Activated T-helper 1 cell treated with anti-CD3 and anti-CD28 coated beads, Interleukin-12 subunit alpha, Interleukin-12 subunit beta, Interleukin-2, Interleukin-4 antibody, amounts not matched to agents 30 ng/mL and 10 ng/mL and 1 ng/mL, durations not matched to agents 14 hours and 24 hours and 36 hours (primary cell): Measurements from ENCODE around the gene KRT34. TPM values are rescaled to one million over a fixed set of nuclear protein-coding genes. Genes with fewer than 3 reads are reported as not detected.
"Not testable (repeated sequence)": the region's sequence is repeated elsewhere in the genome, so short reads cannot be mapped to it uniquely, and the experiment has no call there.

Experiments
- DNase-seq: peaks from one replicate; pipeline ENCODE4 v3.0.0; 2021; ENCODE audit warnings: low spot score
- H3K27ac Mint-ChIP-seq: one replicate; pipeline ENCODE4 v1.8.0; 2021; ENCODE audit warnings: mild to moderate bottlenecking, mixed read lengths
- H3K27me3 Mint-ChIP-seq: one replicate; pipeline ENCODE4 v1.8.0; 2022; ENCODE audit warnings: mild to moderate bottlenecking, moderate library complexity, mixed read lengths; ENCODE audit not compliant: insufficient read depth
- H3K36me3 Mint-ChIP-seq: one replicate; pipeline ENCODE4 v1.8.0; 2021; ENCODE audit warnings: low read depth, mixed read lengths
- H3K4me1 Mint-ChIP-seq: one replicate; pipeline ENCODE4 v1.8.0; 2021; ENCODE audit warnings: low read depth, mixed read lengths
- H3K4me3 Mint-ChIP-seq: one replicate; pipeline ENCODE4 v1.8.0; 2021; ENCODE audit warnings: mild to moderate bottlenecking, moderate library complexity, mixed read lengths
- H3K9me3 Mint-ChIP-seq: one replicate; pipeline ENCODE4 v1.8.0; 2021; ENCODE audit warnings: mixed read lengths
- intact Hi-C: fragments of 100-400 bp; cut with micrococcal nuclease; formaldehyde crosslinking; loops from one replicate; pipeline ENCODE4 v1.15.1; 2024
- total RNA-seq: library from RNA; stranded (reverse); gene quantifications from 2 replicates; pipeline ENCODE4 v1.2.3, GENCODE V29; 2022

The KRT34 gene
- total RNA-seq, 1 donor from 2014 or later: not detected

- Mint-ChIP-seq H3K4me3 (no peak overlapping the region), H3K4me1 (no peaks in the 10 kb centered on the region), H3K27me3 (peaks cover 13% of the 10 kb centered on the region), H3K36me3 (no peaks in the 10 kb centered on the region), H3K9me3 (no peaks in the 10 kb centered on the region), H3K27ac (no peak overlapping the region)
- DNase-seq: no peak
- intact Hi-C loops: no loop called here
Observed at GRCh38 chr17:41396340-41396739, 14.2 kb upstream of the KRT34 start.

DNA sequence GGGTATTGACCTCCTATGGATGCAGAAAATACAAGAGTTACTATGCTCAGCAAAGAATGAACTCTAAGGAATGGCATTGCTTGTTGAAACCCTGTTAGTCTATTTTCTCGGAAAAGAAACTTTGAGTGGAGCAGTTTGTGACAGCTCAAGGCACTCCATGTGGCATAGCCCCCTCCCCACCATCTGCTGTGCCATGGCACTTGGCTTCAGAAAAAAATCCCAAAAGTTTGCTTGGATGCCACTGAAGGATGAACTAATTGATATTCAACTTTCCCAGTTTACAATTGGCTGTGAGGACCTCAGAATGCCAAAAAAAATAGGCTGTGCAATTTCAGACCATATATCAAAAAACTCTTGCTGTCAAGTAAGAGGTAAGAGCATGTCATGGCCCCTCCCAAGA, 13.5 kb upstream of the KRT34 start:
- Mint-ChIP-seq H3K27me3 (peaks cover 18% of the 10 kb centered on the region), H3K4me1 (no peaks in the 10 kb centered on the region), H3K4me3 (no peak overlapping the region), H3K36me3 (no peaks in the 10 kb centered on the region), H3K27ac (no peak overlapping the region), H3K9me3 (no peaks in the 10 kb centered on the region)
- intact Hi-C loops: no loop called here
- no peak for DNase-seq

DNA sequence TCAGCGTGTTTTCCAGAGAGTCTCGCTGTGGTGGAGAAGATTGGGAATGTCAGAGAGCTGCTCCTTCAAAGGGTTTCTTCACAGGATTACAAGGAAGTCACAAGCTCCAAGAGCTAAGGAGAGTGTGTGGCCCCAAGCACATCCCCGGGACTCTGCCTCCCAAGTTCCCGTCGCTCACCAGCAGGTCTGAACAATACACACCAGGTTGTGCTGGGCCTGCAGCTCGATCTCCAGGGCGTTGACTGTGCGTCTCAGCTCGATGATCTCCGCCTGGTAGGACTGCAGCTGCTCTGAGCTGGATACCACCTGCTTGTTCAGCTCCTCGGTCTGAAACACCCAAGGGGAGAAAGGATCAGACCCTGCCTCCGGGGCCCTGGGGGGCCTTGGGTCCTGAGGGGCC, 12.9 kb upstream of the KRT34 start:
- DNase-seq, H3K27ac Mint-ChIP-seq, H3K4me3 Mint-ChIP-seq, H3K4me1 Mint-ChIP-seq, H3K36me3 Mint-ChIP-seq, intact Hi-C loops, H3K9me3 Mint-ChIP-seq: not testable (repeated sequence)
- H3K27me3 Mint-ChIP-seq: peaks cover 18% of the 10 kb centered on the region

- no peak overlapping the region for H3K27ac Mint-ChIP-seq
- no peaks in the 10 kb centered on the region for H3K36me3 Mint-ChIP-seq
- no peaks in the 10 kb centered on the region for H3K9me3 Mint-ChIP-seq
- DNase-seq: no peak
- no peaks in the 10 kb centered on the region for H3K4me1 Mint-ChIP-seq
- peaks cover 18% of the 10 kb centered on the region for H3K27me3 Mint-ChIP-seq
- H3K4me3 Mint-ChIP-seq: no peak overlapping the region
- intact Hi-C loops: no loop called here
Observed at GRCh38 chr17:41394254-41394996, 12.3 kb upstream of the KRT34 start.

DNA sequence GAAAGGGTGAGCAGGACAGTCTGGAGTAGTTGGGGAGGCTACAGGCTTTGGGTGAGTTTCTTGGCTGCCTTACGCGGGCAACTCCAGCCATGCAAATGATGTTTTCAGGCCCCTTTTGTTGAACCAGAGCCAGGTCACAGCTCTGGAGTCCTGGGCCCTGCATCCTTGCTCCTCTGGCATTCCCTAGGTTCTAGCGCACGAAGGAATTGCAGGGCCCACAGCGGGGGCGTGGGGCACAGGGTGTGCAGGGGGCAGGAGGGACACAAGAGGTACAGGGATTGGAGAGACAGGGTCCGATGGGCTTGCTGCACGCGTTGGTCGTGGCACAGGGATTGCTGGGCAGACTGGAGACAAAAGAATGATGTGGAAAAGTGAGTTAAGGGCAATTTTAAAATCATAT, 11.7 kb upstream of the KRT34 start:
- H3K27ac Mint-ChIP-seq: no peak overlapping the region
- H3K27me3 Mint-ChIP-seq: peaks cover 18% of the 10 kb centered on the region
- no peak overlapping the region for H3K4me3 Mint-ChIP-seq
- H3K9me3 Mint-ChIP-seq: no peaks in the 10 kb centered on the region
- no peaks in the 10 kb centered on the region for H3K36me3 Mint-ChIP-seq
- DNase-seq: no peak
- no peaks in the 10 kb centered on the region for H3K4me1 Mint-ChIP-seq
- intact Hi-C loops: no loop called here

DNA sequence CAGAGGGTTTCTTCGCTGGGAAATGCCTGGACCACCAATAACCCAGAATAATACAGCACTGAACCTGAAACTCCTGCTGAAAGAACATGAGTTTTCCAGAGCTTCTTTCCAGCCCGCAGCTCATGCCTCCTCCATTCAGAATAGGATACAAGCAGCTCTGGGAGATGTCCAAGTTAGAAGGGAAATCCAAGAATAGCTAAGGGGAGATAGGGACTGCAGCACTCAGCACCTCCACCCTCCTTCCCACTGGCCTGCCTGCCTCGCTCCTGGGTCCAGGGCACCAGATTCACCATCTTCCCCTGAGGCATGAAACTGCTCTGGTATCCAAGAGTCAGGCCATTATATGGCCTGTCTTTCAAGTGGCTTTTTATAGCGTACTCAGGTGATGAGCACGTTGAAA, 11.2 kb upstream of the KRT34 start:
- intact Hi-C loops: no loop called here
- Mint-ChIP-seq H3K4me3 (no peak overlapping the region), H3K36me3 (no peaks in the 10 kb centered on the region), H3K27me3 (peaks cover 18% of the 10 kb centered on the region), H3K27ac (no peak overlapping the region), H3K9me3 (no peaks in the 10 kb centered on the region), H3K4me1 (no peaks in the 10 kb centered on the region)
- no peak for DNase-seq

DNA sequence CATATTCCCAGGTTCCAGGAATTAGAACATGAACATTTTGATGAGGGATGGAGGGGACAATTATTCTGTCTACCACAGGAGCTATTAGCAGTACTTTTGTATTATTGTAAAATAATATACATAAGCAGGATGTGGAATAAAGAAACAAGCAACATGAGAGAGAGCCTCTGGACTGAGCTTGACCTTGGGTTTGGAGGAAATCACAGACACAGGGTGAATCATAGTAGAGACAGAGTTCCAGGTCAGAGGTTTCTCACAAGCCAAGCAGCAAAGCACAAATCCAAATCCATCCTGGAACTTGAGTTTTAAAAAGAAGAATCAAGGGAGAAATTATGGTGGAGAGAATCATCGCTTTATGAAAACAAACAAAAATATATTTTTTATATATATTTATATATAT, 10.2 kb upstream of the KRT34 start:
- H3K9me3 Mint-ChIP-seq: peaks cover 2% of the 10 kb centered on the region

GRCh38 chr17:41391535-41391934, 9.4 kb upstream of the KRT34 start:
- Mint-ChIP-seq H3K4me3 (no peak overlapping the region), H3K9me3 (peaks cover 7% of the 10 kb centered on the region), H3K4me1 (no peaks in the 10 kb centered on the region), H3K27me3 (peaks cover 13% of the 10 kb centered on the region), H3K36me3 (no peaks in the 10 kb centered on the region), H3K27ac (no peak overlapping the region)
- intact Hi-C loops: no loop called here
- no peak for DNase-seq

More for the DNA sequence above, 10.2 kb upstream of the KRT34 start:
- H3K36me3 Mint-ChIP-seq: no peaks in the 10 kb centered on the region
- peaks cover 13% of the 10 kb centered on the region for H3K27me3 Mint-ChIP-seq
- H3K4me1 Mint-ChIP-seq: no peaks in the 10 kb centered on the region
- H3K27ac Mint-ChIP-seq: no peak overlapping the region
- no peak overlapping the region for H3K4me3 Mint-ChIP-seq
- intact Hi-C loops: no loop called here
- DNase-seq: no peak

DNA sequence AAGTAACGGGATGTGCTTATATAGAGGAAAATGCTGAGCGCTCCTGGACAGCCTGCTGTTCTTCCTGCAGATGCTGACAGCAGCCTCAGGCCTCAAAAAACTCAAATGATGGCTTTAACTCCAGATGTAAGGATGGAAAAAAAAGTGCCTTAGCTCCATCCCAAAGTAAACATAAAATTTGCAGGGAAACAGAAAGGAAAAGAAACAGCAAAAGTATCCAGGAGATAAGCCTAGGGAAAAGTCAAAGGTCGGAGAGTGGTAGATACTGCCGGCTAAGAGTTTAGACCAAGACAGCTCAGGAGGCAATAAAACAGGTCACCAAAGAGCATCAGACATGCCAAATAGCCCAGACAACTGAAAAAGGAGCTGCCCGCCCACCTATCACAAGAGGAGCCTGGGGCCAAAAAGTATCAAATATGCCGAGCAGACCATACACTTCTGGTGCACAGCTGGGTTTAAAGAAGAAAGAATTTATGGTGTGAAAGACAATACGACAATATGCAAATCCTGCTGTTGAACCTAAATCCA, 8.4 kb upstream of the KRT34 start:
- Mint-ChIP-seq H3K9me3 (peaks cover 12% of the 10 kb centered on the region), H3K4me3 (no peak overlapping the region), H3K27ac (no peak overlapping the region), H3K4me1 (no peaks in the 10 kb centered on the region), H3K27me3 (peaks cover 10% of the 10 kb centered on the region), H3K36me3 (no peaks in the 10 kb centered on the region)
- no peak for DNase-seq
- intact Hi-C loops: no loop called here

GRCh38 chr17:41387670-41388069, 5.6 kb upstream of the KRT34 start:
- H3K36me3 Mint-ChIP-seq: no peaks in the 10 kb centered on the region
- H3K27ac Mint-ChIP-seq: no peak overlapping the region
- no peaks in the 10 kb centered on the region for H3K4me1 Mint-ChIP-seq
- peaks cover 10% of the 10 kb centered on the region for H3K27me3 Mint-ChIP-seq
- intact Hi-C loops: no loop called here
- DNase-seq: no peak
- H3K9me3 Mint-ChIP-seq: peaks cover 12% of the 10 kb centered on the region
- no peak overlapping the region for H3K4me3 Mint-ChIP-seq

DNA sequence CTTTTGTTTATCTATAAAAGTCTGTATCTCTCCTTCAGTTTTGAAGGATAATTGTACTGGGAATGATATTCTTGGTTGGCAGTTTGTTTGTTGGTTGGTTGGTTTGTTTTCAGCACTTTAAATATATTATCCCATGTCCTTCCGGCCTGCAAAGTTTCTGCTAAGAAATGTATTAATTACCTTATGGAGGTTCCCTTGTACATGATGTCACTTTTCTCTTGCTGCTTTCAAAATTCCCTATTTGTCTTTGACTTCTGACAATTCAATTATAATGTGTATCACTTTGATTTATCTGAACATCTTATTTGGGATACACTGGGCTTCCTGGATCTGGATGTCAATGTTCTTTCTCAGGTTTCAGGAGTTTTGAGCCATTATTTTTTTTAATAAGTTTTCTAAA, 4.1 kb upstream of the KRT34 start:
- no peak for DNase-seq
- intact Hi-C loops: no loop called here
- H3K4me3 Mint-ChIP-seq: no peak overlapping the region
- no peak overlapping the region for H3K27ac Mint-ChIP-seq
- peaks cover 10% of the 10 kb centered on the region for H3K27me3 Mint-ChIP-seq
- H3K4me1 Mint-ChIP-seq: no peaks in the 10 kb centered on the region
- H3K9me3 Mint-ChIP-seq: peaks cover 12% of the 10 kb centered on the region
- H3K36me3 Mint-ChIP-seq: no peaks in the 10 kb centered on the region

GRCh38 chr17:41383690-41384089, 1.6 kb upstream of the KRT34 start:
- Mint-ChIP-seq H3K4me1 (no peaks in the 10 kb centered on the region), H3K36me3 (no peaks in the 10 kb centered on the region), H3K27me3 (peaks cover 5% of the 10 kb centered on the region), H3K27ac (no peak overlapping the region), H3K4me3 (no peak overlapping the region), H3K9me3 (peaks cover 12% of the 10 kb centered on the region)
- no peak for DNase-seq
- intact Hi-C loops: no loop called here

GRCh38 chr17:41382394-41382793, 288 bp upstream of the KRT34 start:
- Mint-ChIP-seq H3K4me1 (no peaks in the 10 kb centered on the region), H3K27ac (no peak overlapping the region), H3K36me3 (no peaks in the 10 kb centered on the region), H3K27me3 (peaks cover 5% of the 10 kb centered on the region), H3K9me3 (peaks cover 11% of the 10 kb centered on the region), H3K4me3 (no peak overlapping the region)
- intact Hi-C loops: no loop called here
- DNase-seq: no peak

GRCh38 chr17:41380091-41380490, 2.0 kb downstream of the KRT34 start:
- H3K4me1 Mint-ChIP-seq, DNase-seq, H3K9me3 Mint-ChIP-seq, intact Hi-C loops, H3K36me3 Mint-ChIP-seq, H3K27ac Mint-ChIP-seq, H3K4me3 Mint-ChIP-seq, H3K27me3 Mint-ChIP-seq: not testable (repeated sequence)
